B cell (primary cell): ENCODE measurements around the gene NAT10.
"Not testable (repeated sequence)": the region's sequence is repeated elsewhere in the genome, so short reads cannot be mapped to it uniquely, and the experiment has no call there.

ENCODE experiments used
- CTCF ChIP-seq: fragments of 200-600 bp; IDR thresholded peaks from one replicate; pipeline ENCODE4 v1.8.0; 2022; ENCODE audit warnings: antibody characterized with exemption, mild to moderate bottlenecking
- EZH2 ChIP-seq: IDR thresholded peaks from 2 replicates; pipeline ENCODE4 v1.6.1; 2012; ENCODE audit warnings: borderline replicate concordance, low read depth, mild to moderate bottlenecking, moderate library complexity, low read length; ENCODE audit not compliant: insufficient read depth, poor library complexity, severe bottlenecking

GRCh38 chr11:34094900-34095299, 10.5 kb upstream of the NAT10 start:
- TF ChIP-seq CTCF, EZH2: not testable (repeated sequence)
